NCI-H748 (cell line): Measurements from ENCODE around the gene SUN3.
A peak's percentile ranks its signal among the peaks of the same experiment; 100 is the strongest.
"Not testable (repeated sequence)": the region's sequence is repeated elsewhere in the genome, so short reads cannot be mapped to it uniquely, and the experiment has no call there.

Source experiments
- DNase-seq: peaks from one replicate; lab custom pipeline; 2025; ENCODE audit not compliant: unreplicated experiment; lab: John Stamatoyannopoulos, UW

The SUN3 gene

DNA sequence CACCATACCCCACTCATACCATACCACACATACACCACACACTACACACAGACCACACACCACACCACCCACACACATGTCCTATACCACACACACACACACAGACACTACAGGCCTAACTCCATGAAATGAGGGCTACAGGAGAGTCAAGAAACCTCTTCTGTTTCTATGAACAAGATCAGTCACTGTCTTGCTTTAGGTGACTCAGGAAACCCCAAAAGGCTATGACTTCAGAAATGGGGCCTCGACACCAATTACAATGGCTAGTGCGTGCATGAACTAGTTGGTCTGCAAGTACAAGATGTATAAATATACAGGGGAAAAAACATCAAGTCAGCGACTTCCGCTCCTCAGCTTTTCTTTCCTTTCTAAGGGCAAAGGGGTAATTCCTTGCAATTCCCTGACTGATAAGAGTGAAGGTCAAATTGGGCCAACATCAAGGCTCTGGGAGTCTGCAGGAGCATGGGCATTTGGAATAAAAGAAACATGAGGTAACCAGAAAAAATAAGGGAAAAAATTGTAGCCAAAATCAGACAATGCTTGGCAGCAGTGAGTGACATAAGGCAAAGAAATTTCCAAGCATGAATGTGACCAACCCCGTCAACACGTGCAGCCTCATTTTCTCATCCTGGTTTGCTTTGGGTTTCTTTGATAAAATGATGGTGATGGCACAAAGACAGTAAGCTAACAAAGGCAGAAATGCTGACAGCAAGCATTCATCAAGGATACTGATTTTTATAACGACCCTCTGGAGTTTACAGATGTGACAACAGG lies 82.1 kb downstream of the SUN3 start:
- no peak for DNase-seq

DNA sequence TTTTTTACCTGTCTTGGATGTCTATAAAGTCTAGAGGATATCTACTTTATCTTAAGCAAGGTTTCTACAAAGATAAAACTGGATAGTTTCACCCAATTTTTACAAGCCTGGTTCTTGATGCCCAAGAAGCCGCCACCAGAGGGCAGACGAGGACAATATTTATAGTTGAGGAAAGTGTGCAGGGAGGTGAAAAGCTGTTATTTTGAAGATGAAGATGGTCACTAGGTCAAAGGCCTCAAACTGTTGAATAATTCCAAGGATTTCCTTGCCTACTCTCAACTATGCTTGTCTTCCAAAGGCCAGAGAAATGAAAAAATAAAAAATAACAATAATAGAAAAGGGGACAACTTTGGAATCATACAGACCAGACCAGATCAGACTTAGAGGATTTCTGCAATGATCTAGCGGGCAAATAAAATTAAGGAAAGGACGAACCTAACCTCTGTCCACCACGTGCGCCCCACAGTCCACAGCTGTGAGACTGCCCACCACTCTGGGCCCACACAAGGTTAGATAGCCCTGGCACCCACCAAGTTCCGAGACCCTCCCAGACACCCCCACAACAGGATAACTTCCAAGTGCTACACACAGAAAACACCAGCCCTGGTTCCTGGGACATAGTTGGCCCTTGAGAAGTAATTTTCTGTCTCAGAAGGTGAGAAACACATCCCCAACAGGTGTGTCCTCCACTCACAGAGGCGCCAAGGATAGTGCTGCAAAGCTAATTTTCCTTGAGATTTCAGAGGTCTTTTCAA lies 83.5 kb downstream of the SUN3 start:
- peak; percentile 63 for DNase-seq

DNA sequence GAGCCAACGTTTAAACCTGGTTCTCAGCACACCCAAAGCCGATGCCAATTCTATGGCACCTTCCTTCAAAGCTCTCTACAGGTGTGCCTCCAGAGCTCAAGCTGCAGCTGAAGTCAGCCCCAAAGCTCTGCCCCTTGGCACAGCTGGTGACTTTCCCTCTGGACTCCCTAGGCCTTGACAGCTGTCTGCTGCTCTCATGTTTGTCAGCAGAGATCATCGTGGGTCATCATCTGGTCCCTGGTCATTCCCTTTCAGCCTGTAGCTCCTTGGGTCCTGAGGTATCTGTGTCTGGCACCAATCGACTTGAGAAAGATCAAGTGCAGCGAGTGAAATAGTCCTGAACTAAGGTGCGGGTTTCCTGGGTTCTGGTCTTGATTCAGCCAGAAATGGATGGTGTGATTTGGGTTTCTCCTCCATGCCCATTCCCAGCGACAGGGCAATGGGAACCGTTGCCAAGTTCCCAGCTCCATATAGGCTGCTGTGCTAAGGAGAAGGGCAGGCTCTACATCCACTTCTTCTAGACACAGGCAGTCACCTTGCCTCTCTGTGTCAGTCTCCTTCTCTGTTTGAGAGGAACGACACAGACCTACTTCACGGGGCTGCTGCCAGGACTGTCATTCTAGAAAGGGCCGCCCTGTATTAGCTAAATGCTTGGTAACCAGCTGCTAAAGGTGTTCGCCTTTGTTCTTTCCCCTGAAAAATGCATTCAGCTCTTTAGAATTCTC lies 84.2 kb downstream of the SUN3 start:
- no peak for DNase-seq

DNA sequence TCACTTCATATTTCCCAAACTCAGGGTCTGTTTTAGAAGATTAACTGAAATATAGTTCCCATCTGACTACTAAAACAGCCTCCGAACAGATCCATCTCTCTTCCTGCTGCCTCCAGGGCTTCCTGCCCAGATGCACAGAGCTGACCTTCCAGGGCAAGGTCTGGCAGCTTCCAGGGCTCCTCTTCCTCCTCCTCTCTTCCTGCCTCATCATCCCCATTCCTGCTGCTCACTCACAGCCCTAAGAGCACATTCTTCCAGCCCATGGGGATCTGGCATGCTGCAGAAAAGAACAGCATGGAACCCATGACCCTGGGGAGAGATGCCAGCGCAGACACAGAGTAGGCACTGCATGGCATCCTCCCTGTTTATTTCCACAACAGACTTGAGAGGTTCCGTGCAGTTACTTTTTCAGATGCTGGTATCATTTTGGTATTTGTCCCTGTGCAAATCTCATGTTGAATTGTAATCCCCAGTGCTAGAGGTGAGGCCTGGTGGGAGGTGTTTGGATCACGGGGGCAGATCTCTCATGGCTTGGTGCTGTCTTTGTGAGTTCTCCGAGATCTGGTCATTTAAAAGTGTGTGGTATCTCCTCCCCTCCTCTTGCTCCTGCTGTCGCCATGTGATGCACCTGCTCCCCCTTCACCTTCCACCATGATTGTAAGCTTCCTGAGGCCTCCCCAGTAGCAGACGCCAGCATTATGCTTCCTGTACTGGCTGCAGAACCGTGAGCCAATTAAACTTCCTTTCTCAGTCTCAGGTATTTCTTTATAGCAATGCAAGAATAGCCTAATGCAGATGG lies 85.0 kb downstream of the SUN3 start:
- DNase-seq: no peak

DNA sequence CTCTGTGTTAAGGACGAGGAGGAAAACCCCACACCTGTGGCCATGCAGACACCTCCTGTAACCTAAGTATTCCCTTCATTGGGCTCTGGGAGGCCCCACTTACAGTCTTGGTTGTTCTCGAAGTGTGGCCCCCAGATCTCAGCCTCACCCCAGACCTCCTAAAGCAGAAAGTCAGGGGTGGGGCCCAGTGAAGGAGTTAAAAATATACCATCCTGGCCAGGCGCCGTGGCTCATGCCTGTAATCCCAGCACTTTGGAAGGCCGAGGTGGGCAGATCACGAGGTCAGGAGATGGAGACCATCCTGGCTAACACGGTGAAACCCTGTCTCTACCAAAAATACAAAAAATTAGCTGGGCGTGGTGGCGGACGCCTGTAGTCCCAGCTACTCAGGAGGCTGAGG lies 86.3 kb downstream of the SUN3 start:
- not testable (repeated sequence) for DNase-seq

DNA sequence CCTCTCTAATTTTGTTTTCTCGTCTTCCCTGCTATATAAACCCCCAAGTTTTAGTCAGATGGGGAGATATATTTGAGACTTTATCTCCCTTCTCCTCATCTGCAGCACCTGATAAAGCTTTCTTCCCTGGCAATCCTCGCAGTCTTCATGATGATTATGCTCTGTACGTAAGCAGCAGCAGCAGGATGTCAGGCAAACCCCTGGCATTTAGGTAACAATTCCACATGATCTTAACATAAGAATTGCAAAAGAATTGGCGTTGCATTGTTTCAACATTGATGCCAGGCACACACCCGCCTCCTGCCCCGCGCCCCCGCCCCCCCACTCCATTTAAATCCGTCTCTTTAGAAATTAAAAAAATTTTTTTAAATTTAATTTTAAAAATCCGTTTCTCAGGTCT lies 86.8 kb downstream of the SUN3 start:
- DNase-seq: no peak

DNA sequence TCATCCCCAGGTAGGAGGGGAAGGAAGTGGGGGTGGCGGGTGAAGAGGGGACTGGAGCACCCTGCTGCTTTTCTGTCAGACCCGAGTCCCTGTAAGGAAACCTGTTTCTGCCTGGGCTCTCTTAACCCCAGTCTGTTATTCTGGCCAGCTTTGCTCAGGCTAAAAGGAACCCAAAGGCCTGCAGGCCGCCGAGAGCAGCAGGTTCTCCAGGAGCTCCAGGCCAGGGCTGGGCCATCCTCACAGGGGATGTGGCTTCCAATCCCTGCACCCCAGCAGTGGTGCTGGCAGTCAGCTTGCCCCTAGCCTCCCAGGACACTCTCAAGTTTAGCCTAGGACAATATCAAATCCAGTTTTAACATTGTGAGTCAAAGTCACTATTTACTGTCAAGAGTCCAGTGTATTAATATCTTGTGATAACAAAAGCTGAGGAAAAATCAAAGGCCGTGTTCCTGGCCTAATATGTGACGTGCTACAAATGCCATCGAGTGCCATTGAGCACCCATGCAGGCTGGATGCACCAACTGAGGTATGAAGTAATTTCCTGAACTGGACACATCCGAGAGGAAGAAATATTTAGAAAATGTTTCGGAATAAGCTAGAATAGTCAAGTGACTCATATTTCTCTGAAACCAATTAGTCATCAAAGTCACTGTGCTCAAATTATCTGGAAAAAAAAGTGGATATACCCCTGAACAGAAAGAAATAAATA lies 87.6 kb downstream of the SUN3 start:
- DNase-seq: no peak

DNA sequence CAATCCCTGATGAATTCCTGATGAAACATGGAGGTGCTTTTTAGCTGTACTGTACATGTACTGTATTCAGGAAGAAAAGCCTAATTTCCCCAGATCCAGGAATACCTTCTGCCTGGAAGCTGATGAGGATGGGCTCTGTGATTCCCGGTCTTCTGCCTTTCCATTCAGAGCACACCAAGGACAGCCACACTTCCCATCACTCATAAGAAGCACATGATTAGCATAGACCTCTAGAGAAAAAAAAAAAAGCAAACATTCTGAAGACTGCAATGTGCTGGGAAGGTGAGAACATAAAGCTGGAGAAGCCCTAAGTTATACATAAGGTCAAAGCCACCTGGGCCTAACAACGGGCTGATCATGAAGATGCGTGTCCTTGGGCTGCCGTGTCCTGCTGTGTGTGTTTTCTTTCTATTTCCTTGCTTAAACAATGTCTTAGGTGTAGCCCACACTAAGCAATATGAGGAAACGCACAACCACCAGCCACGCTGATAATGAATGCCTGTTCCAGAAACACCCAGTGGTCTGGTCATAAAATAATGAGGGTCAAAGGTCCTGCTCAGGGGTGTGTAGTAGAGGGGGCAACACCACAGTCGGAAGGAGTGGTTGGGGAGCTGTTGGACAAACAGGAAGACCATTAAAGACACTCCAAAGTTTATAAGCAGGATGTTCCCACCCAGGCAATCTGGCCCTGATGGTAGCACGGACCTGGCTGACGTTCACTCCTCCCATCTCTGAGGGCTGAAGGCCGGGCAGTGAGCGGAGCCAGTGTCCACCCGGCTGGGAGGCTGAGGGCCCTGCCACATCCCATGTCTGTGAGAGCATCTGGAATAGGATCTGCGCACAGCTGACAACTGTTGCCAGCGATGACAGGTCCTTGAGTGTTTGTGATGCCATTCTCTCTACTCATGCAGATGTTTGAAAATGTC lies 88.6 kb downstream of the SUN3 start:
- DNase-seq: no peak

DNA sequence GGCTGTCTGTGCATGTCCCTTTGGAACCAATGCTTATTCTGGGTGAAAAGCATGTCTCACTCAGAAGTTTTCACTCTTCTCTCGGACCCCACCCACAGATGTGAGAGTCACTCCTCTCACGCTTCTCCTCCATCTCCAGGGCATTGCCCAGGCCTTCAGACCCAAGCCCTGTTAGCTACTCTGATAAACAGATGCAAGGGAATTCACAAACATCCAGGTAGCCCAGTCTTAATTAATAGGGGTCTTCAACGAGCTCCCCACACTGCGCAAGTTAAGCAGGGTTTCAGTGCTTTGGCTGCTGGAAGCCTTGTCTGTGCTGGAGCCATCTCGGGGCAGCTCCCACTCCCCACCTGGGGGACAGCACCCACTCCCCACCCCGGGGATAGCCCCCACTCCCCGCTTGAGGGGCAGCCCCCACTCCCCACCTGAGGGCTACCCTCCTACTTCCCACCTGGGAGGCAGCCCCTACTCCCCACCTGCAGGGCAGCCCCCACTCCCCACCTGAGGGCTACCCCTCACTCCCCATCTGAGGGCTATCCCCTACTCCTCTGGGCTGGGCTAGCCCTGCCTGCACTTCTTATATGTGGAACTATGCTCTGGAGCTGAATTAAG lies 89.4 kb downstream of the SUN3 start:
- no peak for DNase-seq

DNA sequence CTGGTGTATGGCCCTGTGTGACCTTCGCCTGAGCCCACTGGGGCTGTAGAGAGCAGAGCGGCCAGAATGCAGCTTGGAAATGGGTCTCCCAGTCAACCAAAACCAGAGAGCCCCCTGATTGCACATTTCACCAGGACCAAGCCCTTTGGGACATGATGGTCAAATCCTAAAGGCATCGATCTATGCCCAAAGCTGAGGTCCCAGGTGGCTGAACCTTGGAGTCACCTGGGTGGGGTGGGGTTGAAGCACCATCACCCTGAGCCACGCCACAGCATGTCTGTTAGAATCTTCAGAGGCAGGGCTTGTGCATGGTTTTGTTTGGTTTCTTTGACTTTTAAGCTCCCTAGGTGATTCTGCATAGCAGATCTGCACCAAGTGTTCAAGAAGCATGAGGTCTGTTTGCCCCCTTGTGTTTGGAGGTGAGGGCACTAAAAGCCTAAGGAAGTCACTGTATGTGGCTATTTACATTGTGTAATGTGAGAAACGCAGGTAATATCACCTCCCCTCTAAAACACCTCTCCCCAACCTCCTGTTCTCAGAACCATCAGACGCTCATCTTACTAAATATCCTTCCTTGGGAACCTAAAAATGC lies 90.2 kb downstream of the SUN3 start:
- DNase-seq: peak; percentile 28

DNA sequence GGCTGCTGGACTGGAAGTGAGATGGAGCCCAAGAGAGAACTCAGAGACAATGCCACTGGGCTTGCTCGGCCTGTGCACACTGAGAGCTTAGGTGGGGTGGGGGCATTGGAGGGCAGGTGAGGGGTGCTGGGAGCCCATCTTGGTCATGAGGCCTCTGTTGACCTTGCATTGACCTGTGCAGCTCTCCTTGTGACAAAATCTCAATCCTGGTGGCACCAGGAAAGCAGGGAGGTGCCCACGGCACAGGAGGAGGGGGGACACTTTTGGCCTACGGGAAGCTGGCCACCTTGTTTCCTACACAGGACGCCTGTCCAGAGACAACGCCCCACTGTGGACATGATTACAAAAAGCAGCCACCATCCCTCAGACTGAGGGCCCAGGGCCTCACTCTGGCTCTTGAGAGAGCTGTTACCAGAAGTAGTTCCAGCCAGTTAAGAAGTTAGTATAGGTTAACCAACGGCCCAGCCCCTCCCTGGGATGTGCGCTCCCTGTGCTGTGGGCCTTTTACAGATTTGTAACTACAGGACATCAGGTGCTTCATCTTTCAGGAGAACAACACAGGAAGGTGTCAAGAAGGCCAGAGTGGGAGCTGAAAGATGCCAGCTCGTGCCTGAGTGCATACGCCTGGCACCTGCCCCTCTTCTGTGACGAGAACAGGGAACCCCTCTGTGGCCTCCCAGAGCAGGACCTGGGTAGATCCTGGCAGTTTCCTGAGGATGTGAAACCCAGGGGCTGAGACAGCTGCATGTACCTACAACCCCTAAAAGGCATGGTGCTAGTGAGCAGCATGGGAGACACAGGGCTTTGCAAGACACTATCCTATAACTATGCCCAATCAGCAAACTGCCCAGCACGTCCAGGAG lies 91.0 kb downstream of the SUN3 start:
- DNase-seq: no peak
